Stimulated activated CD8-positive, alpha-beta memory T cell treated with anti-CD3 and anti-CD28 coated beads, Interleukin-12 subunit alpha, Interleukin-12 subunit beta, amount 100 ng/mL, for 24 hours (primary cell): ENCODE data around the gene MEX3D.

ENCODE experiments used
- DNase-seq: peaks from one replicate; pipeline ENCODE4 v3.0.0-alpha.2; 2020; ENCODE audit errors: extremely low read depth

Gene MEX3D

GRCh38 chr19:1593501-1593772 is 25.3 kb upstream of the MEX3D start:
- DNase-seq = no peak

- peak; percentile 65 for DNase-seq
Observed at GRCh38 chr19:1592755-1593500, 24.8 kb upstream of the MEX3D start, which contains the start of gene MBD3. MBD3 (minus strand) TSS chr19:1592865; CDS start chr19:1592631, 234 bp downstream.

- DNase-seq = peak; percentile 60
Observed at GRCh38 chr19:1592024-1592754, 24.1 kb upstream of the MEX3D start.

- DNase-seq = no peak
Observed at GRCh38 chr19:1591421-1592023, 23.4 kb upstream of the MEX3D start.

GRCh38 chr19:1590641-1591397 is 22.7 kb upstream of the MEX3D start:
- no peak for DNase-seq

- DNase-seq = no peak
Observed at GRCh38 chr19:1587872-1588271, 19.7 kb upstream of the MEX3D start.

GRCh38 chr19:1585243-1585580 is 17.1 kb upstream of the MEX3D start:
- DNase-seq = no peak

GRCh38 chr19:1584500-1585242 is 16.5 kb upstream of the MEX3D start:
- no peak for DNase-seq

GRCh38 chr19:1582201-1582600 is 14.1 kb upstream of the MEX3D start:
- DNase-seq = no peak

GRCh38 chr19:1580957-1581356 is 12.8 kb upstream of the MEX3D start:
- no peak for DNase-seq

- no peak for DNase-seq
Observed at GRCh38 chr19:1580382-1580781, 12.3 kb upstream of the MEX3D start.

- DNase-seq = no peak
Observed at GRCh38 chr19:1579222-1579621, 11.1 kb upstream of the MEX3D start.

- no peak for DNase-seq
Observed at GRCh38 chr19:1577929-1578618, 9.9 kb upstream of the MEX3D start.

GRCh38 chr19:1577090-1577928 is 9.2 kb upstream of the MEX3D start:
- DNase-seq = no peak

GRCh38 chr19:1576242-1577089 is 8.3 kb upstream of the MEX3D start:
- no peak for DNase-seq

- DNase-seq = no peak
Observed at GRCh38 chr19:1575323-1576241, 7.5 kb upstream of the MEX3D start.

GRCh38 chr19:1574354-1575136 is 6.4 kb upstream of the MEX3D start:
- DNase-seq = no peak
